Heart left ventricle (tissue), 13 donors: Measurements from ENCODE around the gene SSNA1.

Experiments
- CTCF ChIP-seq, 12 donors: fragments of 200-600 bp; sonication (generic) in 4 of 12; IDR thresholded peaks; one replicate each; pipeline versions ENCODE4 v1.5.0 to v1.8.0; 2018 to 2022; ENCODE audit warnings: antibody characterized with exemption in 12 of 12, mild to moderate bottlenecking in 5 of 12
- POLR2A ChIP-seq, 2 donors: fragments of 450-650 bp; IDR thresholded peaks; one replicate each; pipeline ENCODE4 v1.6.1; 2017; ENCODE audit warnings: antibody characterized with exemption in 2 of 2, mild to moderate bottlenecking in 2 of 2, moderate library complexity in 2 of 2
- donor health status: ischemic (EF 13 %, LVEDD 7.1; RV severe dilation, severe dysfunction).
- donor health status: DM: no; HTN: yes; CAD: no.
- donor health status: DM: no; HTN: no; CAD: no.
- donor health status: ischemic (EF 25% LVEDD 6.9; RV normal size, moderate dysfunction).
- donor health status: ischemic (EF 25% LVEDD 5.7; RV mildly dilated, moderate dysfunction).
- donor health status: ischemic (EF 35%, LVEDD 5.7; RV mildly dilated, moderate dysfunction).
- donor health status: nonischemic (EF 11% LVEDD 7.7; RV severe dilation, severe dysfunction).
- donor health status: DM: yes; HTN: yes; CAD: no.
- donor health status: PGD.
- donor health status: ischemic (EF 29% LVEDD 5.4; RV normal size, mild dysfunction).
- donor health status: nonischemic (EF 23%, LVEDD 6.1; RV moderate dilation, normal function).

DNA sequence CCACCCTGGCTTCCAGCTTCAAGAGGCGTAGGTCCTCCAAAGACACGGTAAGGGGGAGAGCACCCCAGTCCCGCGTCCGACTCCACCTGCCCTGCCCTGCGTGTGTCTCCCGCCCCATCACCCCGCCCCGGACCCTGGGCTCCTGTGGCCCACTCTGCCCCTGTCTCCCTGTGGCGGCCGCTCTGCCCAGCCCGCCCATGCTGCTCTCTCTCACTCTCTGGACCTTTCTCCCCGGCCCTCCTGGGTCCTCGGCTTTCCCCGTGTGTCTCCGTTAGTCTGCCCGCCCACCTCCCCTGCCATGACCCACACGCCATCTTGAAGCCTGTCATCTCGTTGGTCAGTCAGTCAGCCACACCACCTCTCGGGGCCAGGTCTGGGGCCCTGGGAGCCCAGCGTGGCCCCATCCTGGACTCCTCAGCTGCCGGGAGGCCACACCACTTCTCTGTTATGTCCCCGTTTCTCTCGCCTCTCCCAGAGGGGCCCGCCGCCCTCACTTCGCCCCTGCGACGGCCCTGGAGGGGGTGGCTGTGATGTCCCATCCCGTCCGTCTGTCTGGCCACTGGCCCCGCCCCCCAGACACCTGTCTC lies 23.1 kb upstream of the SSNA1 start:
- TF ChIP-seq CTCF (IDR thresholded peaks at IDR 0.05) (no peak), POLR2A (IDR thresholded peaks at IDR 0.05) (no peak)
